DOHH2 (cell line): ENCODE results near the gene BCL2L11.

Source experiments
- H3F3A ChIP-seq: fragments of 200-600 bp; sonication (generic), shearing (Covaris generic); 2 replicates; pipeline ENCODE4 v1.6.0; 2016; ENCODE audit warnings: antibody characterized with exemption, mild to moderate bottlenecking; ENCODE audit not compliant: control insufficient read depth, insufficient read depth
- H3K27ac ChIP-seq: fragments of 200-600 bp; sonication (generic); 2 replicates; pipeline ENCODE4 v1.5.1; 2014; ENCODE audit warnings: low read depth, mild to moderate bottlenecking, low read length, moderate library complexity
- H3K27me3 ChIP-seq: fragments of 200-600 bp; sonication (generic); 2 replicates; pipeline ENCODE4 v1.6.1; 2014; ENCODE audit warnings: mild to moderate bottlenecking, low read length, mixed read lengths; ENCODE audit not compliant: control insufficient read depth
- H3K36me3 ChIP-seq: fragments of 200-600 bp; sonication (generic); 2 replicates; pipeline ENCODE4 v1.6.1; 2014; ENCODE audit warnings: mild to moderate bottlenecking, low read length, moderate library complexity, mixed read lengths; ENCODE audit not compliant: control insufficient read depth
- H3K4me1 ChIP-seq: fragments of 200-600 bp; sonication (generic); 2 replicates; pipeline ENCODE4 v1.6.1; 2014; ENCODE audit warnings: mild to moderate bottlenecking, low read length, mixed read lengths; ENCODE audit not compliant: control insufficient read depth
- H3K4me2 ChIP-seq: fragments of 200-600 bp; sonication (generic); 2 replicates; pipeline ENCODE4 v1.6.0; 2014; ENCODE audit warnings: mild to moderate bottlenecking, low read length, moderate library complexity
- H3K4me3 ChIP-seq: fragments of 200-600 bp; sonication (generic); 2 replicates; pipeline ENCODE4 v1.5.1; 2014; ENCODE audit warnings: mild to moderate bottlenecking, low read length, mixed read lengths
- H3K79me2 ChIP-seq: fragments of 200-600 bp; sonication (generic); 2 replicates; pipeline ENCODE4 v1.6.1; 2014; ENCODE audit warnings: mild to moderate bottlenecking, low read length, mixed read lengths; ENCODE audit not compliant: control insufficient read depth
- H3K9me2 ChIP-seq: fragments of 200-600 bp; sonication (generic); replicated peaks from 2 replicates; pipeline ENCODE4 v1.6.1; 2014; ENCODE audit warnings: mild to moderate bottlenecking, low read length, mixed read lengths; ENCODE audit not compliant: control insufficient read depth
- H3K9me3 ChIP-seq: fragments of 200-600 bp; sonication (generic); 2 replicates; pipeline ENCODE4 v1.6.1; 2014; ENCODE audit warnings: antibody characterized with exemption, low read length, mixed read lengths; ENCODE audit not compliant: control insufficient read depth, insufficient read depth
- H4K20me1 ChIP-seq: fragments of 200-600 bp; sonication (generic); 2 replicates; pipeline ENCODE4 v1.6.0; 2014; ENCODE audit warnings: low read depth, mild to moderate bottlenecking, antibody characterized with exemption, low read length, moderate library complexity; ENCODE audit not compliant: control insufficient read depth, insufficient read depth
- CTCF ChIP-seq: fragments of 200-600 bp; sonication (generic); IDR thresholded peaks from one replicate; pipeline ENCODE4 v1.5.1; 2014; ENCODE audit warnings: antibody characterized with exemption, mild to moderate bottlenecking, low read depth, low read length; ENCODE audit not compliant: poor library complexity, severe bottlenecking
- EZH2phosphoT487 ChIP-seq: fragments of 200-600 bp; sonication (generic); IDR thresholded peaks from 2 replicates; pipeline ENCODE4 v1.6.1; 2017; ENCODE audit warnings: borderline replicate concordance, mild to moderate bottlenecking, antibody characterized with exemption, low read length, moderate library complexity, mixed read lengths

Gene BCL2L11

DNA sequence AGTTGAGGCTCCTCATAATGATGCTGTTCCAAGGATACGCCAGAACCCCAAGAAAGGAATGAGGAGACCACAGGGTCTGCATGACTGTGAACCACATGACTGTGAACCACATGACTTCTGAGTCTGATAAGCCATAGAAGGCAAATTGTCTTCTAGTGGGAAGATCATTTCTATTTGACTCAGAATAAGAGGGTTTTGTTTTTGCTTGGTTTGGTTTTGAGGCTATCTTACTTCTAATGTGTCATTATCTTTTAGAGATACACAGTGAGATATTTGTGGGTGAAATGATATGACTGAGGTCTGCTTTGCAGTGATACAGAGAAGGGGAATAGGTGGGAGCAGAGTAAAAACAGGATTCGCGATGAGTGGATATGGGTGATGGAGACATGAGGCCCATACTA lies 28.9 kb upstream of the BCL2L11 start:
- no peaks in the 10 kb centered on the region for H3K9me2 ChIP-seq
- TF ChIP-seq CTCF (no peak), EZH2phosphoT487 (no peak)
- H3K79me2 ChIP-seq = no peaks in the 10 kb centered on the region
- H4K20me1 ChIP-seq = no peaks in the 10 kb centered on the region
- no peak overlapping the region for H3K27ac ChIP-seq
- no peak overlapping the region for H3K4me2 ChIP-seq
- no peaks in the 10 kb centered on the region for H3K9me3 ChIP-seq
- H3K4me1 ChIP-seq = no peaks in the 10 kb centered on the region
- no peak overlapping the region for H3K4me3 ChIP-seq
- H3K36me3 ChIP-seq = no peaks in the 10 kb centered on the region
- H3F3A ChIP-seq = no peaks in the 10 kb centered on the region
- no peaks in the 10 kb centered on the region for H3K27me3 ChIP-seq

DNA sequence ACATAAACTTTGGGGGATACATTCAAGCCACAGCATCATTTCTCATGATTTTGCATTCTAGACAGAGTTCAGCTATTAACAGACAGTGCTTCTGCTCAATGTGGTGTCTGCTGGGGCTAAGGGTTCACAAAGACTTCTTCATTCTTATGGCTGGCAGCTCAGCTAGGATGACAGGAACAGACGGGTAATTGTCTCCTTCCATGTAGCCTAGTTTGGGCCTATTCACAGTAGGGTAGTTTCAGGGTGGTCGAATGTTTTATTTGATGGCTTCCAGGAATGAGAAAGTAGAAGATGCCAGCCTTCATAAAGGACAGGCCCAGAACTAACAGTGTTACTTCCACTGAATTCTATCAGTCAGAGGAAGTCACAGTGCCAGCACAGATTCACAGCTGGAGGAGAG lies 26.0 kb upstream of the BCL2L11 start:
- no peaks in the 10 kb centered on the region for H4K20me1 ChIP-seq
- no peak overlapping the region for H3K27ac ChIP-seq
- no peak overlapping the region for H3K4me2 ChIP-seq
- H3K9me3 ChIP-seq = no peaks in the 10 kb centered on the region
- no peaks in the 10 kb centered on the region for H3K9me2 ChIP-seq
- H3K79me2 ChIP-seq = no peaks in the 10 kb centered on the region
- H3F3A ChIP-seq = no peaks in the 10 kb centered on the region
- H3K4me1 ChIP-seq = no peaks in the 10 kb centered on the region
- TF ChIP-seq EZH2phosphoT487 = no peak
- no peak for TF ChIP-seq CTCF
- no peaks in the 10 kb centered on the region for H3K27me3 ChIP-seq
- H3K36me3 ChIP-seq = no peaks in the 10 kb centered on the region
- H3K4me3 ChIP-seq = no peak overlapping the region

DNA sequence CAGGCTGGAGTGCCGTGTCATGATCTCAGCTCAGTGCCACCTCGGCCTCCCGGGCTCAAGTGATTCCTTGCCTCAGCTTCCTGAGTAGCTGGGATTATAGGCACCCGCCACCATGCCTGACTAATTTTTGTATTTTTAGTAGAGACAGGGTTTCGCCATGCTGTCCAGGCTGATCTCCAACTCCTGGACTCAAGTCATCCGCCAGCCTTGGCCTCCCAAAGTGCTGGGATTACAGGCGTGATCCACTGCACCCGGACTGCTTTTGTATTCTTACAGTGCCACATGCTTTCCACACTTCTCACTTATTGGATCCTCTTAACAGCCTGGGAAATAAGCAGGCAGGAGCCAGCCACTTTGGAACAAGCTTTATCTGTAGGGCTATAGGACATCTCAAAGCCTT lies 25.3 kb upstream of the BCL2L11 start:
- Histone ChIP-seq H3K4me1 (no peaks in the 10 kb centered on the region), H3K9me2 (no peaks in the 10 kb centered on the region), H3K4me3 (no peak overlapping the region), H3F3A (no peaks in the 10 kb centered on the region), H3K79me2 (no peaks in the 10 kb centered on the region), H3K4me2 (no peak overlapping the region), H4K20me1 (no peaks in the 10 kb centered on the region), H3K27me3 (no peaks in the 10 kb centered on the region), H3K9me3 (no peaks in the 10 kb centered on the region), H3K36me3 (no peaks in the 10 kb centered on the region), H3K27ac (no peak overlapping the region)
- TF ChIP-seq EZH2phosphoT487 = no peak
- TF ChIP-seq CTCF = no peak

DNA sequence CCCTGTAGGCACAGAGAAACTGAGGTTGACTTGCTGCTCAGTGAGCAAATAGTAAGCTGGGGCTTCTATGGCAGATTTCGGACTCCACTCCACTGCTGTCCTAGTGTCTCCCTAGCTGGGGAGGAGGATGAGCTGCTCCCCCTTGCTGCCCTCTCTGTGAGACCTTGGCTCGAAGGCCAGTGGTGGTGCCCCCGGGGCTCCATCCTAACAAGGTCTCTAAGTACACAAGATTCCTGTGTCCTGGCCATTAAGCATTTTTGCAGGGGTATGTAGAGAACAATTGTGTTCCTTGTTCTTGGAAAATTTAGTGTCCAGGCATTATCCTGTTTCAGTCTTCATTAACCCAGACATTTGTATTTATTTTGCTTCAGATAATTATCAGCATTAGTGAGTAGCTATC lies 21.3 kb upstream of the BCL2L11 start:
- Histone ChIP-seq H4K20me1 (no peaks in the 10 kb centered on the region), H3K9me3 (no peaks in the 10 kb centered on the region), H3K36me3 (no peaks in the 10 kb centered on the region), H3K4me1 (peaks cover 9% of the 10 kb centered on the region), H3K4me2 (no peak overlapping the region), H3K27ac (no peak overlapping the region), H3K9me2 (no peaks in the 10 kb centered on the region), H3K79me2 (no peaks in the 10 kb centered on the region), H3K27me3 (no peaks in the 10 kb centered on the region), H3K4me3 (no peak overlapping the region), H3F3A (no peaks in the 10 kb centered on the region)
- TF ChIP-seq CTCF = no peak
- TF ChIP-seq EZH2phosphoT487 = no peak
